GM19025 (cell line): Measurements from ENCODE around the gene RUSC2.
"Not testable (repeated sequence)": the region's sequence is repeated elsewhere in the genome, so short reads cannot be mapped to it uniquely, and the experiment has no call there.

Source experiments
- ATAC-seq: cut with Tn5 transposase; IDR thresholded peaks from one replicate; pipeline ENCODE4 v1.9.1; 2021; ENCODE audit warnings: mild to moderate bottlenecking, low read depth, moderate library complexity; ENCODE audit not compliant: unreplicated experiment

Gene RUSC2

GRCh38 chr9:35519692-35520363, 29.9 kb downstream of the RUSC2 start:
- ATAC-seq: no peak

DNA sequence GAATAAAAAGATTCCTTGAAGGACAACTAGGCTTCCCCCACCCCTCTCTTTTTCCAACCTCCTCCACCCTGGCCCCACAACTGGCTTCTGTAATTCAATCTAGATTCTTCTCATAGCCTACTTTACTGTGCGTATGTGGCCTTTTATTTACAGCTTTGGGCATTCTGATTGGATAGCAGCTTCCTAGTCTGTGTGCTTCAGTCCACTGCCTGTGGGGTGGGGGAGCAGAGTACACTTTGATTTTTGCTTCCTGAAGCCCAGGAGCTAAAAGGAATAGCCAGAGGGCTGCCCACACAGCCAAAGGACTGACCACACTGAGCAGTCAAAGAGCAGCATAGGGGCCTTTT, 30.4 kb downstream of the RUSC2 start:
- no peak for ATAC-seq

DNA sequence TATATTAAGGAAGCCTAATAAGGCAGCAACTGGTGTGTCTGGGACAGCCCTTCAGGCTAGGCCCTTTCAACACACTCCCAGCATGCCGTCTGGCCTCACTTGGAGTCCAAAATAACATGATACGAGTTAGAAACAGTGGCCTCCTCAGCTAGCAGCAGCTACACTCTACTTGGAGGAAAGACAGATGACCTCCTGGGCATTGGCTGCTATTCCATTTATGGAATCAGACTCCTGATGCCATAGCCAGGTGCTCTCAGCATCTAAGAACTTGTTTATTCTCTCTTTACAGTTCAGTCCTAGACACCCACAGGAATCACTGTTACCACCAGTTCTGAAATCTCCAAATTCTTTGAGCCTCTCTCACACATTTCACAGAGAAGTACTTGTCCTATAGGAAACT, 31.8 kb downstream of the RUSC2 start:
- ATAC-seq: no peak

DNA sequence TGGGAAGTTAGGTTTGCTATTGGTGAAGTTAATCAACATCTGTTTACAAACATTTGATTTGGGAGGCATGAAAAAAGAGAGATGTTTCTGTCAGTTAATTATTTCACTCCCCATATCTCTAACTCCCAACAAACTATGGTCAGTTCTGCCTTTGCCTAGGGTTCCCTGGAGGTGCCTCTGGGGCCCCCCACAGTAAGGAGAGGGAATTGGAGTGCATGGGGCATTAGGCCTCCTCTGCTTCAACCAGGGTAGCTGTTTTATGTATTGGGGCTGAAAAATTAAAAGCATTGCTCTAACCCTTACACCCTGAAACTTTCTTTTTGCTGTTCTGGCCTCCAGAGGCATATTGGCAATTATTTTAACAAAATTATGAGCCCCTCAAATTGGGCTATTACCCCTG, 32.3 kb downstream of the RUSC2 start:
- no peak for ATAC-seq

- ATAC-seq: no peak
Observed at GRCh38 chr9:35522700-35523099, 32.8 kb downstream of the RUSC2 start.

GRCh38 chr9:35523556-35523955, 33.6 kb downstream of the RUSC2 start:
- not testable (repeated sequence) for ATAC-seq

DNA sequence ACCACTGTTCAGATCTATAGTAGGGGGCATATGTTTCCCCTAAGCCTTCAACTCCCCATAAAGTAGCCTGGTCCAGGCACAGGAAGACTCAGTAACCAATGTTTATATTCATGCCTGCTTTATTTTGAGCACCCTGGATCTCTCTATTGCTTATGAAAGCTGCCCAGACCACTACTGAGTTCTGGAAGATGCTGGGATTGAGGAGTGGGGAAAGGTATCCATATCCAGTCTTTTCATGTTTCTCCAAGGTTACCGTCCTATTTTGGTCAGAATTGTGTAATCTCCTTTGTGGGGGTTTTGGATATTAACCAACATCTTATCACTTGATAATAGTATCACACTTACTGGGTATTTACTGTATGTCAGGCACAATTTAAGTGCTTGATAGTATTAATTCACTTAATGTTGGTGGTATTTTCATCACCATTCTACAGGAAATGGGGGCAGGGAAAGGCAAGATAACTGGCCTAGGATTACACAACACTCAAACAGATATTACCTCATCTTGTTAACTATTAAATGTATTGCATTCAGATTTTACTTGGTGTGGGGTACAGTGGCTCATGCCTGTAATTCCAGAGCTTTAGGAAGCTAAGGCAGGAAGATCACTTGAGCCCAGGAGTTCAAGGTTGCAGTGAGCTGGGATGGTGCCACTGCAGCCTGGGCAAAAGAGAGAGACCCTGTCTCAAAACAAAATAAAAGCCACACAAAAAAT, 36.3 kb downstream of the RUSC2 start:
- no peak for ATAC-seq

- ATAC-seq: no peak
Observed at GRCh38 chr9:35529161-35529823, 39.4 kb downstream of the RUSC2 start.

DNA sequence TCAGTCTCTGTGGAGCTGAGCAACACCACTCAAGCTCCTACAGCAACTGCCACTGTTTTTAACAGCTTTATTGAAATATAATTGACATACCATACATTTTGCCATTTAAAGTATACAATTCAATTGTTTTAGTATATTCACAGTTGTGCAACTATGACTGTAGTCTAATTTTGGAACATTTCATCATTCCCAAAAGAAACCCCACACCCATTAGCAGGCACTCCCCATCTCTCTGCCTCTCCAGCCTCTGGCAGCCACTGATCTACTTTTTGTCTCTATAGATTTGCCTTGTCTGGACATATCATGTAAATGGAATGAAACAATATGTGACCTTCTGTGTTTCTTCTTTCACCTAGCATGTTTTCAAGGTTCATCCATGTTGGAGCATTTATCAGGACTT, 43.5 kb downstream of the RUSC2 start:
- no peak for ATAC-seq

GRCh38 chr9:35534921-35535320, 45.0 kb downstream of the RUSC2 start:
- ATAC-seq: not testable (repeated sequence)

DNA sequence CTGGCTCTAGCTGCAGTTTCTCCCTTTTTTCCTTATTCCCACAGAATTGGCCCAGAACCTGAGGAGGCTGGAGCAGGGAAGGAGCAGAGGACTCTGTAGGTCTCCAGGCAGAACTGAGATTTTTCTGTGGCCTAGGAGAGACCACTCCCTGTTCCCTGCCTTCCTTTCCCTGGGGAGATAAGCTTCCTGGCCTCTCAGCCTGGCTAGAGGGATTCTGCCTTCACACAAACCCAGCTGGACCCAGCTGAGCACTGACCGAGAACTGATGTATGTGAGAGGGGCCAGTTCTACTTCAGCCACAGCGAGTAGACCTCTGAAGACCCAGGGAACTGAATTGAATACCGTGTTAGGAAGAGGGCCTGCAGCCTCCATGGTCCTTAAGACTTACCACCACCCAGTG, 48.0 kb downstream of the RUSC2 start:
- no peak for ATAC-seq

GRCh38 chr9:35538361-35539234, 48.7 kb downstream of the RUSC2 start:
- ATAC-seq: no peak
